CD4-positive, CD25-positive, alpha-beta regulatory T cell (primary cell): ENCODE results near the gene ZNF544. TPM values are rescaled to one million over a fixed set of nuclear protein-coding genes. Genes with fewer than 3 reads are reported as not detected.
"Not testable (repeated sequence)": the region's sequence is repeated elsewhere in the genome, so short reads cannot be mapped to it uniquely, and the experiment has no call there.

ENCODE experiments used
- ATAC-seq, 2 donors: fragments of 150-1000 bp; cut with Tn5 transposase; one replicate each; pipeline ENCODE4 v1.10.0; 2021; ENCODE audit warnings: low read depth in 2 of 2, moderate number of reproducible peaks in 2 of 2, moderate library complexity in 1 of 2
- DNase-seq, 3 donors: peaks; one replicate each; pipeline versions ENCODE4 v3.0.0 to v3.0.0-alpha.2; 2012 to 2022; ENCODE audit warnings: mixed read lengths in 1 of 3
- H3K27ac ChIP-seq: one replicate; pipeline ENCODE4 v1.7.0; 2013; ENCODE audit warnings: mild to moderate bottlenecking, low read length; ENCODE audit not compliant: insufficient read depth, poor library complexity, severe bottlenecking
- H3K27me3 ChIP-seq: one replicate; pipeline ENCODE4 v1.7.0; 2013; ENCODE audit warnings: low read length; ENCODE audit not compliant: control insufficient read depth, insufficient read depth
- H3K36me3 ChIP-seq: one replicate; pipeline ENCODE4 v1.7.0; 2013; ENCODE audit warnings: mild to moderate bottlenecking, low read length, moderate library complexity; ENCODE audit not compliant: control insufficient read depth, insufficient read depth
- H3K4me1 ChIP-seq: 2 replicates; pipeline ENCODE4 v1.7.0; 2013; ENCODE audit warnings: mild to moderate bottlenecking, low read length; ENCODE audit not compliant: insufficient read depth, control insufficient read depth, poor library complexity, severe bottlenecking
- H3K4me3 ChIP-seq: one replicate; pipeline ENCODE4 v1.7.0; 2013; ENCODE audit warnings: low read depth, mild to moderate bottlenecking, low read length, moderate library complexity
- H3K9me3 ChIP-seq, 2 experiments: 1 replicate in 1 of 2; 2 replicates in 1 of 2; pipeline ENCODE4 v1.7.0; 2013; ENCODE audit warnings: low read length in 2 of 2, mild to moderate bottlenecking in 1 of 2, moderate library complexity in 1 of 2; ENCODE audit not compliant: control insufficient read depth in 2 of 2
- H3K27ac Mint-ChIP-seq, 3 donors: one replicate each; pipeline ENCODE4 v1.8.0; 2020 to 2022; ENCODE audit warnings: mild to moderate bottlenecking in 3 of 3, mixed read lengths in 3 of 3, moderate library complexity in 2 of 3
- H3K27me3 Mint-ChIP-seq: one replicate; pipeline ENCODE4 v1.8.0; 2022; ENCODE audit warnings: mild to moderate bottlenecking, mixed read lengths
- H3K36me3 Mint-ChIP-seq: one replicate; pipeline ENCODE4 v1.8.0; 2020; ENCODE audit warnings: mixed read lengths
- H3K4me1 Mint-ChIP-seq, 4 donors: one replicate each; pipeline ENCODE4 v1.8.0; 2020 to 2022; ENCODE audit warnings: mixed read lengths in 4 of 4, mild to moderate bottlenecking in 1 of 4
- H3K4me3 Mint-ChIP-seq, 4 donors: one replicate each; pipeline ENCODE4 v1.8.0; 2020 to 2022; ENCODE audit warnings: mild to moderate bottlenecking in 4 of 4, mixed read lengths in 4 of 4, moderate library complexity in 3 of 4
- H3K9me3 Mint-ChIP-seq, 7 donors: one replicate each; pipeline ENCODE4 v1.8.0; 2020 to 2022; ENCODE audit warnings: mixed read lengths in 7 of 7, mild to moderate bottlenecking in 3 of 7, moderate library complexity in 2 of 7
- polyA plus RNA-seq, 4 donors: library from polyadenylated mRNA; unstranded; fragments of 300-500 nt; fragmentation: Illumina TruSeq; gene quantifications; one replicate each; pipeline ENCODE4 v1.2.3, GENCODE V29; 2021
- total RNA-seq: library from RNA; stranded (reverse); gene quantifications from one replicate; pipeline ENCODE4 v1.2.3, GENCODE V29; 2022

Gene ZNF544
- total and polyA plus RNA-seq, 5 donors from 2014 or later: 11.6 to 20.8 (median 18.6) TPM

- H3K4me3 Mint-ChIP-seq: peak overlapping the region; percentile 95 to 100 (median 98)
- peaks cover 36% of the 10 kb centered on the region for H3K36me3 Mint-ChIP-seq
- no peak for ATAC-seq
These were observed 77.2 kb downstream of the ZNF544 start for GRCh38 chr19:58305932-58306323.

GRCh38 chr19:58307736-58308135 is 79.0 kb downstream of the ZNF544 start:
- Histone ChIP-seq H3K36me3 (peaks cover 48% of the 10 kb centered on the region), H3K27me3 (no peaks in the 10 kb centered on the region), H3K4me3 (no peak overlapping the region), H3K4me1 (peaks cover 15% of the 10 kb centered on the region), H3K27ac (no peak overlapping the region), H3K9me3 (no peaks in the 10 kb centered on the region)
- H3K27me3 Mint-ChIP-seq: no peaks in the 10 kb centered on the region
- H3K27ac Mint-ChIP-seq: peak overlapping the region in 1 of 3 donors; percentile 36
- no peak for ATAC-seq
- H3K36me3 Mint-ChIP-seq: peaks cover 50% of the 10 kb centered on the region
- H3K4me3 Mint-ChIP-seq: peak overlapping the region in 2 of 4 donors; percentile 33 to 68
- peaks cover 13 to 65% (median 36%) of the 10 kb centered on the region in 4 donors for H3K4me1 Mint-ChIP-seq
- H3K9me3 Mint-ChIP-seq: peaks cover 0 to 8% (median 0%) of the 10 kb centered on the region in 7 donors
- DNase-seq: no peak

More at GRCh38 chr19:58305932-58306323, 77.2 kb downstream of the ZNF544 start:
- Mint-ChIP-seq H3K9me3 (peaks cover 0 to 8% (median 0%) of the 10 kb centered on the region in 7 donors), H3K27ac (peak overlapping the region; percentile 100), H3K27me3 (no peaks in the 10 kb centered on the region), H3K4me1 (peaks cover 12 to 63% (median 35%) of the 10 kb centered on the region in 4 donors)
- no peaks in the 10 kb centered on the region for H3K27me3 ChIP-seq
- H3K36me3 ChIP-seq: peaks cover 30% of the 10 kb centered on the region
- peaks cover 2 to 3% of the 10 kb centered on the region in 2 experiments for H3K9me3 ChIP-seq
- H3K4me1 ChIP-seq: peaks cover 15% of the 10 kb centered on the region
- no peak for DNase-seq
- H3K27ac ChIP-seq: peak overlapping the region; percentile 92
- H3K4me3 ChIP-seq: peak overlapping the region; percentile 93

GRCh38 chr19:58310685-58311084 is 82.0 kb downstream of the ZNF544 start:
- ATAC-seq, H3K27me3 ChIP-seq, H3K27ac ChIP-seq, DNase-seq, H3K4me1 ChIP-seq, H3K9me3 ChIP-seq, H3K27me3 Mint-ChIP-seq, H3K4me3 ChIP-seq, H3K4me3 Mint-ChIP-seq, H3K9me3 Mint-ChIP-seq: not testable (repeated sequence)
- H3K36me3 Mint-ChIP-seq: peaks cover 67% of the 10 kb centered on the region
- H3K27ac Mint-ChIP-seq: peak overlapping the region in 1 of 3 donors; percentile 69
- H3K36me3 ChIP-seq: peaks cover 72% of the 10 kb centered on the region
- H3K4me1 Mint-ChIP-seq: peaks cover 18 to 50% (median 29%) of the 10 kb centered on the region in 4 donors

DNA sequence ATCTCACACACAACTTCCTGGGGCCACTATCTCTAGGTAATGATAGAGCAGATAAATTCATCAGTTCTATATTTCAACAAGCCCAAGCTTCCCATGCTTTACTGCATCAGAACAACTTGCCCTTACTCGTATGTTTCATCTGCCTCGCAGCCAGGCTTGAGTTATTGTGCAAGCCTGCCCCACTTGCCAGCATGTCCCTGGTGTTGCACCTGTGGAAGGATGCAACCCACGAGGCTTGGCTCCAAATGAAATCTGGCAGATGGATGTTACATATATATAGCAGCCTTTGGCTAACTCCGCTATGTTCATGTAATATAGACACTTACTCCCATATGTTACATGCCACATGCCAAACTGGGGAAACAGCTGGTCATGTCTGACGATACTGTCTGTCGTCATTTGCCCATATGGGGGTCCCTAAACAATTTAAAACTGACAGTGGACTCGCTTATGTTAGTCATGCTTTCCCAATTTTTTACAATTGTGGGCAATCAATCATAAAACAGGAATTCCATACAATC is 82.7 kb downstream of the ZNF544 start:
- no peak overlapping the region for H3K27ac ChIP-seq
- peak overlapping the region in 1 of 3 donors; percentile 80 for H3K27ac Mint-ChIP-seq

More for the DNA sequence above, 82.7 kb downstream of the ZNF544 start:
- Mint-ChIP-seq H3K27me3 (no peaks in the 10 kb centered on the region), H3K9me3 (peaks cover 0 to 4% (median 0%) of the 10 kb centered on the region in 7 donors), H3K36me3 (peaks cover 67% of the 10 kb centered on the region), H3K4me3 (no peak overlapping the region), H3K4me1 (peaks cover 16 to 43% (median 23%) of the 10 kb centered on the region in 4 donors)
- H3K27me3 ChIP-seq: no peaks in the 10 kb centered on the region
- DNase-seq: no peak
- H3K9me3 ChIP-seq: peaks cover 0 to 2% of the 10 kb centered on the region in 2 experiments
- ATAC-seq: no peak
- peaks cover 73% of the 10 kb centered on the region for H3K36me3 ChIP-seq
- no peak overlapping the region for H3K4me3 ChIP-seq
- H3K4me1 ChIP-seq: peaks cover 3% of the 10 kb centered on the region

Other genes with a start within 250 kb of the ZNF544 start
- gene ZNF606, start 226.1 kb upstream of the ZNF544 start, total RNA-seq: 10.3 TPM
- gene ZNF606, start 226.1 kb upstream of the ZNF544 start, polyA plus RNA-seq: 1 to 10 TPM; 1.6 to 6.0 (median 4.7) TPM
- gene ZSCAN1, start 194.9 kb upstream of the ZNF544 start, total RNA-seq: not detected
- not detected for gene ZSCAN1, start 194.9 kb upstream of the ZNF544 start, polyA plus RNA-seq
- 0.39 TPM for gene ZNF135, start 169.6 kb upstream of the ZNF544 start, total RNA-seq
- 1 to 10 TPM in 1 of 4 donors, under 1 TPM in 3; 0.15 to 2.7 (median 0.88) TPM for gene ZNF135, start 169.6 kb upstream of the ZNF544 start, polyA plus RNA-seq
- 13.4 TPM for gene ZSCAN18, start 130.7 kb upstream of the ZNF544 start, total RNA-seq
- 10 to 100 TPM in 2 of 4 donors, 1 to 10 TPM in 2; 3.9 to 17.7 (median 12.0) TPM for gene ZSCAN18, start 130.7 kb upstream of the ZNF544 start, polyA plus RNA-seq
- gene ZNF329, start 78.1 kb upstream of the ZNF544 start, total RNA-seq: 9.2 TPM
- 1 to 10 TPM; 2.9 to 9.4 (median 4.8) TPM for gene ZNF329, start 78.1 kb upstream of the ZNF544 start, polyA plus RNA-seq
- gene ZNF274, start 45.9 kb upstream of the ZNF544 start, total RNA-seq: 32.8 TPM
- 10 to 100 TPM; 31.8 to 45.1 (median 38.2) TPM for gene ZNF274, start 45.9 kb upstream of the ZNF544 start, polyA plus RNA-seq
- gene ZNF8, start 50.0 kb downstream of the ZNF544 start, total RNA-seq: 6.7 TPM
- under 1 TPM; 0.33 to 0.87 (median 0.61) TPM for gene ZNF8, start 50.0 kb downstream of the ZNF544 start, polyA plus RNA-seq
- gene ERVK3-1, start 76.5 kb downstream of the ZNF544 start, total RNA-seq: 117 TPM
- 10 to 100 TPM; 65.9 to 85.8 (median 77.4) TPM for gene ERVK3-1, start 76.5 kb downstream of the ZNF544 start, polyA plus RNA-seq
- 2.1 TPM for gene ZSCAN22, start 98.1 kb downstream of the ZNF544 start, total RNA-seq
- gene ZSCAN22, start 98.1 kb downstream of the ZNF544 start, polyA plus RNA-seq: 1 to 10 TPM in 2 of 4 donors, under 1 TPM in 2; 0.31 to 2.6 (median 1.3) TPM
- gene A1BG, start 124.6 kb downstream of the ZNF544 start, total RNA-seq: 11.8 TPM
- 10 to 100 TPM; 32.0 to 53.7 (median 39.8) TPM for gene A1BG, start 124.6 kb downstream of the ZNF544 start, polyA plus RNA-seq
- gene ZNF497, start 133.8 kb downstream of the ZNF544 start, total RNA-seq: 0.27 TPM
- gene ZNF497, start 133.8 kb downstream of the ZNF544 start, polyA plus RNA-seq: under 1 TPM; 0.34 to 0.79 (median 0.41) TPM
- gene ZNF837, start 152.1 kb downstream of the ZNF544 start, total RNA-seq: 1.1 TPM
- gene ZNF837, start 152.1 kb downstream of the ZNF544 start, polyA plus RNA-seq: 1 to 10 TPM; 2.5 to 7.7 (median 4.6) TPM
- 747 TPM for gene RPS5, start 158.4 kb downstream of the ZNF544 start, total RNA-seq
- 1,000 to 10,000 TPM in 3 of 4 donors, 100 to 1,000 TPM in 1; 916 to 1,786 (median 1,426) TPM for gene RPS5, start 158.4 kb downstream of the ZNF544 start, polyA plus RNA-seq
- 0.39 TPM for gene RNF225, start 166.7 kb downstream of the ZNF544 start, total RNA-seq
- not detected for gene RNF225, start 166.7 kb downstream of the ZNF544 start, polyA plus RNA-seq
- 1.7 TPM for gene ZNF584, start 179.7 kb downstream of the ZNF544 start, total RNA-seq
- gene ZNF584, start 179.7 kb downstream of the ZNF544 start, polyA plus RNA-seq: 1 to 10 TPM; 5.4 to 8.8 (median 5.8) TPM
- 1.2 TPM for gene ZNF132, start 211.2 kb downstream of the ZNF544 start, total RNA-seq
- gene ZNF132, start 211.2 kb downstream of the ZNF544 start, polyA plus RNA-seq: 1 to 10 TPM in 1 of 4 donors, under 1 TPM in 3; 0.76 to 2.0 (median 0.96) TPM
- gene ZNF324B, start 222.7 kb downstream of the ZNF544 start, total RNA-seq: 6.5 TPM
- 1 to 10 TPM in 1 of 4 donors, under 1 TPM in 3; 0.81 to 1.4 (median 0.90) TPM for gene ZNF324B, start 222.7 kb downstream of the ZNF544 start, polyA plus RNA-seq
- gene ZNF324, start 238.2 kb downstream of the ZNF544 start, total RNA-seq: 15.1 TPM
- 10 to 100 TPM in 2 of 4 donors, 1 to 10 TPM in 2; 5.3 to 12.7 (median 10.2) TPM for gene ZNF324, start 238.2 kb downstream of the ZNF544 start, polyA plus RNA-seq
- 10.5 TPM for gene ZNF446, start 247.4 kb downstream of the ZNF544 start, total RNA-seq
- 1 to 10 TPM; 1.7 to 5.2 (median 3.8) TPM for gene ZNF446, start 247.4 kb downstream of the ZNF544 start, polyA plus RNA-seq